Aorta (tissue), 5 donors: ENCODE results near the gene ZNF784. TPM values are rescaled to one million over a fixed set of nuclear protein-coding genes. Genes with fewer than 3 reads are reported as not detected.

Source experiments
- ATAC-seq: fragments of 200-7000 bp; cut with Tn5 transposase; one replicate; pipeline ENCODE4 v1.9.1; 2022; ENCODE audit warnings: moderate library complexity; ENCODE audit not compliant: low FRiP score
- DNase-seq, 2 donors: peaks; one replicate each; pipeline ENCODE4 v3.0.0-alpha.2; 2020
- H3K27ac ChIP-seq, 2 donors: one replicate each; pipeline ENCODE4 v1.5.1; 2013; ENCODE audit warnings: low read length in 2 of 2, mild to moderate bottlenecking in 2 of 2, moderate library complexity in 2 of 2, control low read depth in 1 of 2, inconsistent platforms in 1 of 2, low read depth in 1 of 2
- H3K27me3 ChIP-seq, 2 donors: one replicate each; pipeline ENCODE4 v1.6.1; 2013; ENCODE audit warnings: control low read depth in 1 of 2, low read length in 1 of 2, mild to moderate bottlenecking in 1 of 2, moderate library complexity in 1 of 2; ENCODE audit not compliant: insufficient read depth in 2 of 2, control insufficient read depth in 1 of 2
- H3K36me3 ChIP-seq, 2 donors: one replicate each; pipeline ENCODE4 v1.6.1; 2013; ENCODE audit warnings: control low read depth in 1 of 2, low read length in 1 of 2, mild to moderate bottlenecking in 1 of 2; ENCODE audit not compliant: insufficient read depth in 2 of 2, control insufficient read depth in 1 of 2
- H3K4me1 ChIP-seq, 2 donors: one replicate each; pipeline ENCODE4 v1.6.1; 2013; ENCODE audit warnings: low read length in 2 of 2, control low read depth in 1 of 2, mild to moderate bottlenecking in 1 of 2, moderate library complexity in 1 of 2; ENCODE audit not compliant: insufficient read depth in 2 of 2, control insufficient read depth in 1 of 2
- H3K4me3 ChIP-seq, 2 donors: one replicate each; pipeline ENCODE4 v1.5.1; 2013; ENCODE audit warnings: low read length in 2 of 2, control low read depth in 1 of 2, mild to moderate bottlenecking in 1 of 2
- H3K9me3 ChIP-seq: one replicate; pipeline ENCODE4 v1.6.1; 2013; ENCODE audit warnings: mild to moderate bottlenecking, low read length; ENCODE audit not compliant: control insufficient read depth
- WGBS, 2 donors: extraction: QIAGEN DNeasy Blood & Tissue Kit; methylation state at CpG; one replicate each; pipeline ENCODE4 v1.1.7; 2013; 5-methylcytosine and 5-hydroxymethylcytosine counted together
- intact Hi-C, 2 donors: fragments of 100-400 bp; cut with DNase I; formaldehyde crosslinking; loops; one replicate each; pipeline versions ENCODE4 v1.14.2 to v1.15.0; 2022
- polyA plus RNA-seq, 2 donors: library from polyadenylated mRNA; stranded (reverse); fragments of 200-250 nt; gene quantifications; one replicate each; pipeline ENCODE4 v1.2.3, GENCODE V29; 2013
- total RNA-seq, 2 donors: library from RNA; stranded (reverse); fragmentation: NEBNext Ultra II Directional; extraction: Animal tissue kit (Norgen Biotek cat#: 25700); gene quantifications; one replicate each; pipeline ENCODE4 v1.2.1, GENCODE V29; 2021
- donor health status: healthy with polysubstance abuse.
- donor health status: Bipolar disorder and iron deficiency.
- donor health status: DM: no; HTN: no; CAD: no.
- donor health status: DM: no; HTN: no; CAD: no.
- donor health status: DM: yes; HTN: yes; CAD: no.

Gene ZNF784
- total and polyA plus RNA-seq, 4 donors, result 4.8 to 27.2 (median 5.2) TPM

GRCh38 chr19:55592391-55593090, 31.8 kb downstream of the ZNF784 start:
- ATAC-seq (no peak), DNase-seq (no peak)
- no peak overlapping the region for H3K4me3 ChIP-seq
- H3K36me3 ChIP-seq, result peaks cover 0 to 3% of the 10 kb centered on the region in 2 donors
- H3K4me1 ChIP-seq, result no peaks in the 10 kb centered on the region
- H3K27ac ChIP-seq, result no peak overlapping the region
- no peaks in the 10 kb centered on the region for H3K9me3 ChIP-seq
- 83 to 85% methylated on average over 56 to 73 of the region's 73 CpGs for WGBS, 2 donors
- intact Hi-C loops, result no loop called here
- H3K27me3 ChIP-seq, result no peaks in the 10 kb centered on the region

DNA sequence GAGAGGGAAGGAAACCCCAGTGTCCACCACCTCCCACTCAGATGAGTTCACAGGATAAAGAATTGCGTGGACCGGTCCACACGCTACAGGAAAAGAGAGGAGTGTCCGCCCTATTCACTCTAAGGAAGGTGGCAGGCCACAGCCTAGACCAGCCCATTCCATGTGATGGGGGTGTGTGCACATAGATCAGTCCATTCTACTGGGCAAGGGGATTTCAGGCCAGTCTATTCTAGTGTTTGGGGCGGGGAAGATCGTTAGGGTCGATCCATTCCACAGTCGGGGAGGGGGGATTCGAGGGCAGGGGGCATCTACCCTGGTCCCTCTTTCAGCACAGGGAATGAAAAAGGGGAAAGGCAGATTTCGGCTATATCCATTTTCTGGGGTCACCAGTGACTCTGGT, 32.8 kb downstream of the ZNF784 start:
- H3K27me3 ChIP-seq, result no peaks in the 10 kb centered on the region
- H3K4me1 ChIP-seq, result no peaks in the 10 kb centered on the region
- peaks cover 0 to 3% of the 10 kb centered on the region in 2 donors for H3K36me3 ChIP-seq
- DNase-seq (no peak), ATAC-seq (no peak)
- no peak overlapping the region for H3K27ac ChIP-seq
- no peaks in the 10 kb centered on the region for H3K9me3 ChIP-seq
- 82 to 86% methylated on average over 10 of the region's 10 CpGs for WGBS, 2 donors
- H3K4me3 ChIP-seq, result no peak overlapping the region
- intact Hi-C loops, result no loop called here

DNA sequence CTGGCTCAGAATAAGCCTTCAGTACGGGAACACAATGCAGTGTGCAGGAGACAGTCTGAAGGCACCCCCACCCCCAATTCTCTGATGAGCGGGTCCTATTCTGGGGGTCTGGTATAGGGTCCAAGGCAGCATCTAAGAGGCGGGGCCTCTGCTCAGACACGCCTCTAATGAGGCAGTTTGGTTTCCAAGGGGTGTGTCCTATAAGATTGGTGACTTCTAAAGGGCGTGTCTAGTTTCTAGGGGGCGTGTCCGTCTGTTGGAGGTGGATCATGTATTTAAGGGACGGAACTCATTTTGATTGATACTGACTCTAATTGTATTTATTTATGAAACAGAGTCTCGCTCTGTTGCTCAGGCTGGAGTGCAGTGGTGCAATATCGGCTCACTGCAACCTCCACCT, 33.7 kb downstream of the ZNF784 start:
- Histone ChIP-seq H3K4me3 (no peak overlapping the region), H3K9me3 (no peaks in the 10 kb centered on the region), H3K4me1 (no peaks in the 10 kb centered on the region), H3K36me3 (peaks cover 0 to 1% of the 10 kb centered on the region in 2 donors), H3K27me3 (no peaks in the 10 kb centered on the region), H3K27ac (no peak overlapping the region)
- 83 to 88% methylated on average over 10 of the region's 10 CpGs for WGBS, 2 donors
- DNase-seq, result no peak
- ATAC-seq, result no peak
- intact Hi-C loops, result no loop called here

GRCh38 chr19:55590109-55590508, 34.3 kb downstream of the ZNF784 start:
- intact Hi-C loops, result no loop called here
- no peak for DNase-seq
- no peaks in the 10 kb centered on the region for H3K36me3 ChIP-seq
- no peak overlapping the region for H3K4me3 ChIP-seq
- H3K27me3 ChIP-seq, result no peaks in the 10 kb centered on the region
- no peaks in the 10 kb centered on the region for H3K9me3 ChIP-seq
- H3K27ac ChIP-seq, result no peak overlapping the region
- ATAC-seq, result no peak
- no peaks in the 10 kb centered on the region for H3K4me1 ChIP-seq
- 54 to 55% methylated on average over 7 of the region's 7 CpGs for WGBS, 2 donors

GRCh38 chr19:55588738-55589137, 35.6 kb downstream of the ZNF784 start:
- Histone ChIP-seq H3K4me1 (no peaks in the 10 kb centered on the region), H3K9me3 (no peaks in the 10 kb centered on the region), H3K36me3 (no peaks in the 10 kb centered on the region), H3K27ac (no peak overlapping the region), H3K4me3 (no peak overlapping the region), H3K27me3 (no peaks in the 10 kb centered on the region)
- intact Hi-C loops, result loop anchor here (5.0 kb wide), 1 partner anchor 71 kb away; no protein-coding TSS in a partner anchor
- ATAC-seq, result no peak
- 89 to 92% methylated on average over 8 of the region's 8 CpGs for WGBS, 2 donors
- DNase-seq, result no peak

- Histone ChIP-seq H3K36me3 (no peaks in the 10 kb centered on the region), H3K9me3 (no peaks in the 10 kb centered on the region), H3K27me3 (no peaks in the 10 kb centered on the region), H3K4me3 (no peak overlapping the region), H3K27ac (no peak overlapping the region), H3K4me1 (no peaks in the 10 kb centered on the region)
- 0 to 1% methylated on average over 40 of the region's 40 CpGs for WGBS, 2 donors
- intact Hi-C loops, result loop anchor here (1.0 to 5.0 kb wide), 2 partner anchors 12 to 70 kb away; partner anchors contain the start of gene FIZ1 (in 1 of the 2)
- DNase-seq (peak; percentile 95 to 97), ATAC-seq (peak; percentile 89)
Measured at GRCh38 chr19:55586976-55587668, 37.2 kb downstream of the ZNF784 start.

- Histone ChIP-seq H3K27ac (peak overlapping the region in 1 of 2 donors; percentile 31), H3K4me3 (no peak overlapping the region), H3K9me3 (no peaks in the 10 kb centered on the region), H3K36me3 (no peaks in the 10 kb centered on the region), H3K27me3 (no peaks in the 10 kb centered on the region), H3K4me1 (no peaks in the 10 kb centered on the region)
- intact Hi-C loops, result loop anchor here (5.0 kb wide), 1 partner anchor 68 kb away; no protein-coding TSS in a partner anchor
- WGBS, 2 donors, result 1 to 2% methylated on average over 28 to 36 of the region's 36 CpGs
- DNase-seq (peak; percentile 83 to 85), ATAC-seq (peak; percentile 73)
Measured at GRCh38 chr19:55585658-55586339, 38.6 kb downstream of the ZNF784 start.

GRCh38 chr19:55584871-55585270, 39.5 kb downstream of the ZNF784 start:
- H3K27ac ChIP-seq, result no peak overlapping the region
- H3K9me3 ChIP-seq, result no peaks in the 10 kb centered on the region
- 88 to 91% methylated on average over 11 of the region's 11 CpGs for WGBS, 2 donors
- H3K4me3 ChIP-seq, result no peak overlapping the region
- ATAC-seq (no peak), DNase-seq (no peak)
- intact Hi-C loops, result loop anchor here (5.0 kb wide), 1 partner anchor 68 kb away; no protein-coding TSS in a partner anchor
- H3K36me3 ChIP-seq, result no peaks in the 10 kb centered on the region
- H3K4me1 ChIP-seq, result no peaks in the 10 kb centered on the region
- no peaks in the 10 kb centered on the region for H3K27me3 ChIP-seq
